Measurements from ENCODE around the gene AGPS.

The AGPS gene

GRCh38 chr2:177556153-177556552 lies 163.6 kb downstream of the AGPS start:
- no peak for DNase-seq

- no peak for DNase-seq
Observed at GRCh38 chr2:177557794-177558193, 165.2 kb downstream of the AGPS start.

- no peak for DNase-seq
Observed at GRCh38 chr2:177559638-177560037, 167.1 kb downstream of the AGPS start.

- no peak for DNase-seq
Observed at GRCh38 chr2:177568390-177568789, 175.8 kb downstream of the AGPS start.

GRCh38 chr2:177568893-177569292 lies 176.3 kb downstream of the AGPS start:
- DNase-seq: no peak

GRCh38 chr2:177572236-177572671 lies 179.7 kb downstream of the AGPS start:
- DNase-seq: no peak

GRCh38 chr2:177573120-177573519 lies 180.5 kb downstream of the AGPS start:
- no peak for DNase-seq

- DNase-seq: no peak
Observed at GRCh38 chr2:177574356-177574755, 181.8 kb downstream of the AGPS start.

GRCh38 chr2:177575358-177575757 lies 182.8 kb downstream of the AGPS start:
- DNase-seq: no peak

GRCh38 chr2:177577075-177577474 lies 184.5 kb downstream of the AGPS start:
- no peak for DNase-seq

GRCh38 chr2:177578454-177578853 lies 185.9 kb downstream of the AGPS start:
- no peak for DNase-seq

GRCh38 chr2:177579486-177580036 lies 187.0 kb downstream of the AGPS start:
- DNase-seq: no peak

GRCh38 chr2:177582000-177582399 lies 189.4 kb downstream of the AGPS start:
- no peak for DNase-seq

GRCh38 chr2:177584030-177584692 lies 191.6 kb downstream of the AGPS start:
- DNase-seq: no peak

- no peak for DNase-seq
Observed at GRCh38 chr2:177585234-177585863, 192.8 kb downstream of the AGPS start.

GRCh38 chr2:177586154-177586553 lies 193.6 kb downstream of the AGPS start:
- DNase-seq: no peak

GRCh38 chr2:177587371-177587770 lies 194.8 kb downstream of the AGPS start:
- no peak for DNase-seq

GRCh38 chr2:177588671-177589070 lies 196.1 kb downstream of the AGPS start:
- DNase-seq: no peak

- no peak for DNase-seq
Observed at GRCh38 chr2:177589186-177589585, 196.6 kb downstream of the AGPS start.

- no peak for DNase-seq
Observed at GRCh38 chr2:177592397-177592796, 199.8 kb downstream of the AGPS start.

GRCh38 chr2:177592945-177593344 lies 200.4 kb downstream of the AGPS start:
- DNase-seq: no peak

GRCh38 chr2:177593402-177593801 lies 200.8 kb downstream of the AGPS start:
- no peak for DNase-seq

Data from NCI-H748 treated with DMSO at 0.1 percent for 48 hours (cell line).